OCI-LY3 (cell line): ENCODE data around the gene CRYBG1.

Source experiments
- H2AFZ ChIP-seq: fragments of 200-600, 300-600 bp; shearing (Covaris generic); 2 replicates; pipeline ENCODE4 v1.6.0; 2014; ENCODE audit warnings: antibody characterized with exemption, low read depth, low read length
- H3K27ac ChIP-seq: fragments of 200-600, 300-600 bp; sonication (generic); 2 replicates; pipeline ENCODE4 v1.5.1; 2014; ENCODE audit warnings: mild to moderate bottlenecking, low read length, moderate library complexity, mixed read lengths
- H3K27me3 ChIP-seq: fragments of 200-600, 300-600 bp; sonication (generic); 2 replicates; pipeline ENCODE4 v1.6.1; 2014; ENCODE audit warnings: low read depth, low read length, mixed read lengths
- H3K36me3 ChIP-seq: fragments of 200-600, 300-600 bp; sonication (generic); replicated peaks from 2 replicates; pipeline ENCODE3; 2014; ENCODE audit warnings: low read depth, low read length, mixed read lengths
- H3K4me1 ChIP-seq: fragments of 300-600, 200-600 bp; sonication (generic); 2 replicates; pipeline ENCODE4 v1.6.1; 2014; ENCODE audit warnings: low read length, mixed read lengths
- H3K4me2 ChIP-seq: fragments of 200-600, 300-600 bp; sonication (generic); 2 replicates; pipeline ENCODE4 v1.6.1; 2014; ENCODE audit warnings: low read length, mixed read lengths
- H3K4me3 ChIP-seq: fragments of 300-600, 200-600 bp; sonication (generic); 2 replicates; pipeline ENCODE4 v1.5.1; 2014; ENCODE audit warnings: antibody characterized with exemption, mild to moderate bottlenecking, low read length, moderate library complexity
- H3K79me2 ChIP-seq: fragments of 300-600, 200-600 bp; shearing (Covaris generic); 2 replicates; pipeline ENCODE4 v1.6.1; 2014; ENCODE audit warnings: mild to moderate bottlenecking, low read length, mixed read lengths
- H3K9ac ChIP-seq: fragments of 300-600, 200-600 bp; shearing (Covaris generic); 2 replicates; pipeline ENCODE4 v1.6.0; 2014; ENCODE audit warnings: mild to moderate bottlenecking, low read length, moderate library complexity
- H3K9me3 ChIP-seq: fragments of 200-600, 300-600 bp; shearing (Covaris generic); 2 replicates; pipeline ENCODE4 v1.6.1; 2014; ENCODE audit warnings: low read length, mixed read lengths; ENCODE audit not compliant: insufficient read depth
- H4K20me1 ChIP-seq: fragments of 200-600, 300-600 bp; sonication (generic); 2 replicates; pipeline ENCODE4 v1.6.1; 2016; ENCODE audit warnings: low read length, mixed read lengths; ENCODE audit not compliant: insufficient read depth
- EZH2phosphoT487 ChIP-seq: fragments of 200-600 bp; shearing (Covaris generic); IDR thresholded peaks from 2 replicates; pipeline ENCODE4 v1.6.1; 2018; ENCODE audit warnings: antibody characterized with exemption, mixed run types, low read depth
- TF ChIP-seq, protein P1 (sequence below): fragments of 200-600, 300-600 bp; sonication (generic); IDR thresholded peaks from 2 replicates; pipeline ENCODE4 v1.5.1; 2014; ENCODE audit warnings: antibody characterized with exemption, low read length, low read depth

Gene CRYBG1

DNA sequence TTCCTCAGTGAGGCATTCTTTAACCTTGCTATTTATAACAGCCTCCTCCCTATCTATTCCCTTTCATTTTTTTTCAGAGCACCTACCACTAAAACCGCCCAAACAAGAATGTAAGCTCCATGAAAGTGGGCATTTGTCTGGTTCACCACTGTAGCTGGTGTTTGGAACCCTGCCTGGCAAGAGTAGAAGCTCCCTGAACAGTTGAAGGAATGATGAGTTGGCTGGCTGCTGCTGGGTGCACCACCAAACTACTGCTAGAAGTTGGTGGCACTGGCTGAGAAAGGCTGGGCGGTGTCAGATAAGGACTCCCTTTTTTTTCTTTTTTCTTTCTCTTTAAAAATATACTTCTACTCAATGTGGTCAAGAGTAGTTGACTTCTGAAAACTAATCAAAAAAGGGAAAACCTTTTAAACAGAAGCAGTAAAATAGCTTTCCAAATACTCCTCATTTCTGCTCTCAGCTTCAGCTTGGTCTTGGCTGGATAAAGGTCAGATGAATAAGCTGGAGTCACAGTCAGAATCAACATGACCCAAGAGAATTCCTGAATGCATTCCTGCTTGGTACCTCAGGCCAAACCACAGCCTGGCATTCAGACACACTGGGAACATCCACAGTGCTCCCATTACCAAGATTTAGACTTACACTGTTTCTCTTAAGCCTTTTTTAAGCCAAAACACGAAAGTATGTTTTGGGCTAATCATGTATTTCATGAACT lies 230.8 kb downstream of the CRYBG1 start:
- Histone ChIP-seq H4K20me1 (no peaks in the 10 kb centered on the region), H3K4me1 (no peaks in the 10 kb centered on the region), H3K9me3 (no peaks in the 10 kb centered on the region), H2AFZ (no peak overlapping the region), H3K36me3 (peaks cover 4% of the 10 kb centered on the region), H3K4me3 (no peak overlapping the region), H3K9ac (no peak overlapping the region), H3K27me3 (no peaks in the 10 kb centered on the region), H3K27ac (no peak overlapping the region), H3K4me2 (no peak overlapping the region), H3K79me2 (no peaks in the 10 kb centered on the region)
- no peak for TF ChIP-seq EZH2phosphoT487
- TF ChIP-seq, protein P1, sequence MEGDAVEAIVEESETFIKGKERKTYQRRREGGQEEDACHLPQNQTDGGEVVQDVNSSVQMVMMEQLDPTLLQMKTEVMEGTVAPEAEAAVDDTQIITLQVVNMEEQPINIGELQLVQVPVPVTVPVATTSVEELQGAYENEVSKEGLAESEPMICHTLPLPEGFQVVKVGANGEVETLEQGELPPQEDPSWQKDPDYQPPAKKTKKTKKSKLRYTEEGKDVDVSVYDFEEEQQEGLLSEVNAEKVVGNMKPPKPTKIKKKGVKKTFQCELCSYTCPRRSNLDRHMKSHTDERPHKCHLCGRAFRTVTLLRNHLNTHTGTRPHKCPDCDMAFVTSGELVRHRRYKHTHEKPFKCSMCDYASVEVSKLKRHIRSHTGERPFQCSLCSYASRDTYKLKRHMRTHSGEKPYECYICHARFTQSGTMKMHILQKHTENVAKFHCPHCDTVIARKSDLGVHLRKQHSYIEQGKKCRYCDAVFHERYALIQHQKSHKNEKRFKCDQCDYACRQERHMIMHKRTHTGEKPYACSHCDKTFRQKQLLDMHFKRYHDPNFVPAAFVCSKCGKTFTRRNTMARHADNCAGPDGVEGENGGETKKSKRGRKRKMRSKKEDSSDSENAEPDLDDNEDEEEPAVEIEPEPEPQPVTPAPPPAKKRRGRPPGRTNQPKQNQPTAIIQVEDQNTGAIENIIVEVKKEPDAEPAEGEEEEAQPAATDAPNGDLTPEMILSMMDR = no peak

DNA sequence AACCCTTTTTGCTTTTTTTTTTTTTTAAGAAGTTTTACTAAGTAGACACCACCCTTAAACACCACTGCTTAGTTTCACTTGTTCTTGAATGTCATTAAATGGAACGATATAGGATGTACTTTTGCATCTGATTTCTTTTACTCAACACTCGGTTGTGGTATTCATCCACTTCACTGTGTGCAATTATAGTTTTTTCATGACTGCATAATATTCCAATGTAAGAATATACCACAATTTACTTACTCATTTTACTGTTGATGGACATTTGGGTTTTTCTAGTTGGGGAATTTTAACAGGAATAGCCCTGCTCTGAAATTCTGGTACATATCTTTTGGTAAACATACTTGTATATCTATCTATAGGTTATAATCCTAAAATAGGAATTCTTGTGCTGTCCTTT lies 238.9 kb downstream of the CRYBG1 start:
- Histone ChIP-seq H4K20me1 (no peaks in the 10 kb centered on the region), H2AFZ (no peak overlapping the region), H3K79me2 (no peaks in the 10 kb centered on the region), H3K9ac (no peak overlapping the region), H3K27ac (no peak overlapping the region), H3K27me3 (no peaks in the 10 kb centered on the region), H3K4me2 (no peak overlapping the region), H3K4me1 (no peaks in the 10 kb centered on the region), H3K9me3 (no peaks in the 10 kb centered on the region), H3K4me3 (no peak overlapping the region), H3K36me3 (peaks cover 7% of the 10 kb centered on the region)
- TF ChIP-seq EZH2phosphoT487 = no peak
- TF ChIP-seq, protein P1 = no peak

DNA sequence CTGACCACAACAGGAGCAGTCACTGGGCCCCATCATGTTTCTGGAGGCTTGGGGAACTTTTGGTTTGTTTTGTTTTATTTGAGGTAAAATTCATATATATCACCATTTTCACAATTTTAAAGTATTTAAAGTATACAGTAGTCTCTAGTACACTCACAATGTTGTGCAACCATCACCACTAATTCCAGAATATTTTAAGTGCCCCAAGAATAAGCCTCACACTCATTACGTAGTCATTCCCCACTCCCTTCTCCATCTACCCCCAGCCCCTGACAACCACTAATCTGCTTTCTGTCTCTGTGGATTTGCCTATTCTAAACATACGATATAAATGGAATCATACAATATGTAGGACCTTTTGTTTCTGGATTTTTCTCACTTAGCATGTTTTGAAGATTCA lies 239.8 kb downstream of the CRYBG1 start:
- no peak overlapping the region for H3K4me2 ChIP-seq
- no peak overlapping the region for H3K9ac ChIP-seq
- H3K27ac ChIP-seq = no peak overlapping the region
- H4K20me1 ChIP-seq = no peaks in the 10 kb centered on the region
- H3K27me3 ChIP-seq = no peaks in the 10 kb centered on the region
- no peaks in the 10 kb centered on the region for H3K4me1 ChIP-seq
- no peaks in the 10 kb centered on the region for H3K9me3 ChIP-seq
- no peak for TF ChIP-seq EZH2phosphoT487
- no peak overlapping the region for H3K4me3 ChIP-seq
- H3K79me2 ChIP-seq = no peaks in the 10 kb centered on the region
- peaks cover 7% of the 10 kb centered on the region for H3K36me3 ChIP-seq
- H2AFZ ChIP-seq = no peak overlapping the region

DNA sequence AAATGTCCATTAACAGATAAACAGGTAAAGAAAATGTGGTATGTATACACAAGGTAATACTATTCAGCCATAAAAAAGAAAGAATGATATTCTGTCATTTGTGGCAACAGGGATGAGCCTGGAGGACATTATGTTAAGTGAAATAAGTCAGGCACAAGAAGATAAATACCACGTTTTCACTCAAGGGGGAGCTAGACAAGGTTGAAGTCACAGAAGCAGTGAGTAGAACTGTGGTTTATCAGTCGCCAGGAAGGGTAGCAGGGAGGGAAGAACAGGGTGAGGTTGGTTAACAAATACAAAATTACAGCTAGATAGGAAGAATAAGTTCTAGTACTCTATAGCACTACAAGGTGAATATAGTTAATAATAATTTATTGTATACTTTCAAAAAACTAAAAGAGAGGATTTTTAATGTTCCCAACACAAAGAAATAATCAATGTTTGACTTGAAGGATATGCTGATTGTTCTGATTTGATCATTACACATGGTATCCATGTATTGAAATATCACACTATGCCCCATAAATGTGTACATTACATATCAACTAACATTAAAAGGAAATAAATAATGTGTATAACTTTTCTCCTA lies 247.7 kb downstream of the CRYBG1 start:
- no peak overlapping the region for H3K27ac ChIP-seq

More for the DNA sequence above, 247.7 kb downstream of the CRYBG1 start:
- no peak for TF ChIP-seq EZH2phosphoT487
- TF ChIP-seq, protein P1 = peak; percentile 63
- no peak overlapping the region for H2AFZ ChIP-seq
- H3K9me3 ChIP-seq = no peaks in the 10 kb centered on the region
- H3K4me1 ChIP-seq = peaks cover 36% of the 10 kb centered on the region
- no peaks in the 10 kb centered on the region for H4K20me1 ChIP-seq
- no peak overlapping the region for H3K4me2 ChIP-seq
- H3K9ac ChIP-seq = no peak overlapping the region
- no peaks in the 10 kb centered on the region for H3K79me2 ChIP-seq
- no peaks in the 10 kb centered on the region for H3K27me3 ChIP-seq
- H3K4me3 ChIP-seq = no peak overlapping the region
- H3K36me3 ChIP-seq = peaks cover 6% of the 10 kb centered on the region
